Measurements from ENCODE around the gene MYBPC2.
"Not testable (repeated sequence)": the region's sequence is repeated elsewhere in the genome, so short reads cannot be mapped to it uniquely, and the experiment has no call there.

MYBPC2 gene

DNA sequence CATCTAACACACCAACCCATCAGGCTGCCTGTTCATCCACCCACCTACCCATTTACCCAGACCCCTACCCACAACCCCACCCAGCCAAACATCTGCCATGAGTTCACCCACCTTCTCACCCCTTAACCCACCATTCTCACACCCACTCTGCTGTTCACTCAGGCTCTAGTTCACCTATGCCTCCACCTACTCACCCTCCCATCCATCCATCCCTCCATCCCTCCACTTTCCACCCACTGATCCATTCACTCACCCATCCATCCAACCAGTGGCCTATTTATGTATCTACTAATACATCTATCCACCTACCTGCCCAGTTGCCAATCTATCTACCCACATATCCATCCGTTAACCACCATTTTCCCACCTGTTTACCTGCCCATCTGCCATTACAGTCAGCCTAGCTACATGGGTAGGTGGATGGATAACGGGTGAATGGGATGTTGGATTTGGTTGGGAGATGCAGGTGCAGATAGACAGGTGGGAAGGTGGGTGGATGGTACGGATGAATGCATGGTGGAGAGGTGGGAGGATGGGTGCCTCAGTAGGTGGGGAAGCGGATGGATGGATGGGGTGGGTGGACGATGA, 5.3 kb downstream of the MYBPC2 start:
- no peak overlapping the region for H3K4me3 ChIP-seq (ENCODE audit: low read depth, low read length)
- no peak for DNase-seq (ENCODE audit: low read depth)
- TF ChIP-seq, protein P1, sequence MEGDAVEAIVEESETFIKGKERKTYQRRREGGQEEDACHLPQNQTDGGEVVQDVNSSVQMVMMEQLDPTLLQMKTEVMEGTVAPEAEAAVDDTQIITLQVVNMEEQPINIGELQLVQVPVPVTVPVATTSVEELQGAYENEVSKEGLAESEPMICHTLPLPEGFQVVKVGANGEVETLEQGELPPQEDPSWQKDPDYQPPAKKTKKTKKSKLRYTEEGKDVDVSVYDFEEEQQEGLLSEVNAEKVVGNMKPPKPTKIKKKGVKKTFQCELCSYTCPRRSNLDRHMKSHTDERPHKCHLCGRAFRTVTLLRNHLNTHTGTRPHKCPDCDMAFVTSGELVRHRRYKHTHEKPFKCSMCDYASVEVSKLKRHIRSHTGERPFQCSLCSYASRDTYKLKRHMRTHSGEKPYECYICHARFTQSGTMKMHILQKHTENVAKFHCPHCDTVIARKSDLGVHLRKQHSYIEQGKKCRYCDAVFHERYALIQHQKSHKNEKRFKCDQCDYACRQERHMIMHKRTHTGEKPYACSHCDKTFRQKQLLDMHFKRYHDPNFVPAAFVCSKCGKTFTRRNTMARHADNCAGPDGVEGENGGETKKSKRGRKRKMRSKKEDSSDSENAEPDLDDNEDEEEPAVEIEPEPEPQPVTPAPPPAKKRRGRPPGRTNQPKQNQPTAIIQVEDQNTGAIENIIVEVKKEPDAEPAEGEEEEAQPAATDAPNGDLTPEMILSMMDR (IDR thresholded peaks at IDR 0.05; ENCODE audit: low read depth, low read length, missing control alignments): no peak

DNA sequence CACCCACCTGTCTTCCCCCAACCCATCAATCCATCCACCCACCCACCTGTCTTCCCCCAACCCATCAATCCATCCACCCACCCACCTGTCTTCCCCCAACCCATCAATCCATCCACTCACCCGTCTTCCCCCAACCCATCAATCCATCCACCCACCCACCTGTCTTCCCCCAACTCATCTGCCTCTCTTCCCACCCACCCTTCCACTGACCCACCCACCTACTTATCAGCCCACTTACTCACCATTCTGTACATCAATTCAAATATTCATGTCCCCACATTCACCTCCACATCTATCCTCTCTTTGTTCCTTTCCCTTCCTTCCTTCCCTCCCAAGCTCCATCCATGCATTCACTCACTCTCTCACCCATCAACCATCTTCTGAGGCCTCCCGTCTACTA, 6.4 kb downstream of the MYBPC2 start:
- not testable (repeated sequence) for H3K4me3 ChIP-seq (ENCODE audit: low read depth, low read length); DNase-seq (ENCODE audit: low read depth)

DNA sequence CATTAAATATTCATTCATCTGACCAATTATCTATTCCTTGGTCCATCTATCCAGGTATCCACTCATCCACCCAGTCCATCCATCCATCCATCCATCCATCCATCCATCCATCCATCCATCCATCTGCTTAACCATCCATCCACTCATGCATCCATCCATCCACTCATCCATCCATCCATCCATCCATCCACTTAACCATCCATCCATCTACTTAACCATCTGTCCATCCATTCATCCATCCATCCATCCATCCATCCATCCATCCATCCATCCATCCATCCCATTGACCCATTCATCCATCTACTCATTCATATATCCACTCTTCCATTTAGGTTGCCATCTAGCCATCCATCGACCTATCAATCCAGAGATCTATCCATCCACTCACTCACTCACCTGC, 11.4 kb downstream of the MYBPC2 start:
- no peak for DNase-seq (ENCODE audit: low read depth)
- TF ChIP-seq, protein P1 (IDR thresholded peaks at IDR 0.05; ENCODE audit: low read depth, low read length, missing control alignments): no peak
- no peak overlapping the region for H3K4me3 ChIP-seq (ENCODE audit: low read depth, low read length)

DNA sequence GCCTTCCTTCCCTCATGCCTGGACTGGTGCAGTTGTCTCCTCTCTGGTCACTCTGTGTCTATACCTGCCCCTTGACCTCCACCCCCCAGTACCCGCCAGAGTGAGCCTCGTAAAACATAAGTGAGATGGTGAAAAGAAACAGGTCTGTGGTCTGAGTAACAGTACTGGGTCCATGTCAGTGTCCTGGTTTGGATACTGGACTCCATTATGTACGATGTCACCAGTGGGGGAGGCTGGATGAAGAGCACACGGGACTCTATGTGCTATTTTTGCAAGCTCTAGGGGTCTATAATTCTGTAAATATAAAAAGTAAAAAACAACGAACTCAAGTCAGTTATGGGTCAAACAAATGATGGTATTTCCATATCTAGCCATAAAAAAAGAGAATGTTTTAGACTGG, 14.4 kb downstream of the MYBPC2 start:
- TF ChIP-seq, protein P1 (IDR thresholded peaks at IDR 0.05; ENCODE audit: low read depth, low read length, missing control alignments): no peak
- no peak for DNase-seq (ENCODE audit: low read depth)
- H3K4me3 ChIP-seq (ENCODE audit: low read depth, low read length): no peak overlapping the region

DNA sequence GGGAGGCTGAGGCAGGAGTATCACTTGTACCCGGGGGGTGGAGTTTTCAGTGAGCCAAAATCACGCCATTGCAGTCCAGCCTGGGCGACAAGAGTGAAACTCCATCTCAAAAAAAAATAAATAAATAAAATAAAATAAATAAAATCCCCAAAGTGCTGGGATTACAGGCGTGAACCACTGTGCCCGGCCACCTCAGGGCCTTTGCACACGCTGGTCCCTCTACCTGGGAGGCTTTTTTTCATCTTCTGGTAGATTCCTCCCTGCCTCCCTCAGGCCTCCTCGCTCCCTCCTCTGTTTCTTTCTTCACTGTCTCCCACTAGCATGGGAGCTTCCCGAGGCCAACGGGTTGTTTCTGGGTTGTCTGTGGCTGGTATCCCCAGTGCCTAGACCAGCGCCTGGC, 15.1 kb downstream of the MYBPC2 start:
- no peak for DNase-seq (ENCODE audit: low read depth)
- no peak overlapping the region for H3K4me3 ChIP-seq (ENCODE audit: low read depth, low read length)
- TF ChIP-seq, protein P1 (IDR thresholded peaks at IDR 0.05; ENCODE audit: low read depth, low read length, missing control alignments): no peak

DNA sequence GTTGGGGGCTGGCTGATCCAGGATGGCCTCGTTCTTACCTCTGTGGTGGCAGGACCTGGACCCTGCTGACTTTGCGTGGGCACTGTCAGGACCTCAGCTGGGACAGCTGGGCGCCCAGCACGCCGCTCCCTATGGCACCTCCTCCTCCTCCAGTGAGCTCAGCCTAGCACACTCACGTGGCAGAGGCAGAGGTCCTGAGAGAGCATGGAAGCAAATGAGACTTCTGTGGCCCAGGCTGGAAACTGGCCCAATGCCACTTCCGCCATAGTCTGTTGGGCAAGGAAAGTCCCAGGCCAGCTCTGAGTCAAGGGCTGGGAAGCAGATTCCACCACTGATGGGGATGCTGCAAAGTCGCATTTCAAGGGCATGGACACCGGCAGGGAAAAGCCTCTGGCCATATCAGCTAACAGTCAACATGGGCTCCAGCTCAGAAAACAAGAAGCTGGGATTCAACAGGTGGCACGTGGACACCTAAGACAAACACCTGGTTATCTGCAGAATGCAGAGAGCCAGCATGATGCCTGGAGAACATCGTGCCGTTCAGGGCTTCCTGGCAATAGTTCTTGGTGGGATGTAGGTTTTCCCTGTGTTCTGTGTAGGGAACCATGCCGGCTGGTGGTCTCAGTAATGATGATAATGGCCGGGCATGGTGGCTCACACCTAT, 16.7 kb downstream of the MYBPC2 start:
- no peak overlapping the region for H3K4me3 ChIP-seq (ENCODE audit: low read depth, low read length)
- DNase-seq (ENCODE audit: low read depth): no peak
- TF ChIP-seq, protein P1 (IDR thresholded peaks at IDR 0.05; ENCODE audit: low read depth, low read length, missing control alignments): no peak

DNA sequence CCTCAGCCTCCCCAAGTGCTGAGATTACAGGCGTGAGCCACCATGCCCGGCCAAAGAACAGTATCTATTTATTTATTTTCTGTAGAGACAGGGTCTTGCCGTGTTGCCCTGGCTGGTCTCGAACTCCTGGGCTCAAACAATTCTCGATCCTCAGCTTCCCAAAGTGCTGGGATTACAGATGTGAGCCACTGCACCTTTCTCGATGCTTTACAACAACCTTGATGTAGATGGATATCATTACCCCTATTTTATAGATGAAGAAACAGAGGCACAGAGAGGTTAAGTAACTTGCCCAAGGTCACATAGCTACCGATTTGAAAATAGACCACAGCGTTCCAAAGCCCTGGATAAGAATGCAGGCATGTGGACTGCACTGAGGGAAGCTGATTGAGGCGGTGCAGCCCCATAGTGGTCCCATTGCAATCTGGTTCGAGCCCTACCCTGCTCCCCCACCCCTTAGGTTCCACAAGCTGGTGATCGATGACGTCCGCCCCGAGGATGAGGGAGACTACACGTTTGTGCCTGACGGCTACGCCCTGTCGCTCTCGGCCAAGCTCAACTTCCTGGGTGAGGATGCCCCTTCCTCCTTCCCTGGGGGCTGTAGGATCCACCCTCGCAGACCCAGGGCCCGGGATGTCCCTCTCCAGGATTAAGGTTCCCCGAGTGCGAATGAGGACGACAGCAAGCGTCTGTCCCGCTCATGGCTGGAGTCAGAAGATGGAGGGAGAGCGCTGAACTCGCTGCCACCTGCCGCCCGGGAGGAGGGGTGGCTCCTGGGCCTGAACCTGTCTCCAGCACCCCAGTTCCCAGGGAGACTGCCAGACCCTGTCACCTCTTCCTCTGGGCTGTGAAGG, 17.9 kb downstream of the MYBPC2 start:
- H3K4me3 ChIP-seq (ENCODE audit: low read depth, low read length): no peak overlapping the region
- no peak for DNase-seq (ENCODE audit: low read depth)

More for the DNA sequence above, 17.9 kb downstream of the MYBPC2 start:
- TF ChIP-seq, protein P1 (IDR thresholded peaks at IDR 0.05; ENCODE audit: low read depth, low read length, missing control alignments): no peak

All from GM12864 (cell line).